Smooth muscle cell (in vitro differentiated cells): ENCODE results near the gene GUCY2D. TPM values are rescaled to one million over a fixed set of nuclear protein-coding genes. Genes with fewer than 3 reads are reported as not detected.

Experiments
- DNase-seq: peaks from one replicate; lab custom pipeline; 2025; ENCODE audit not compliant: unreplicated experiment; lab: John Stamatoyannopoulos, UW
- H2AFZ ChIP-seq: fragments of 200-600 bp; sonication (generic); 2 replicates; pipeline ENCODE4 v1.6.0; 2016; ENCODE audit warnings: antibody characterized with exemption, low read depth, mild to moderate bottlenecking
- H3F3A ChIP-seq: fragments of 200-600 bp; sonication (generic); 2 replicates; pipeline ENCODE4 v1.6.0; 2017; ENCODE audit warnings: antibody characterized with exemption, low read depth
- H3K27ac ChIP-seq: fragments of 200-600 bp; sonication (generic); 2 replicates; pipeline ENCODE4 v1.5.1; 2016; ENCODE audit warnings: low read depth, mild to moderate bottlenecking
- H3K27me3 ChIP-seq: fragments of 200-600 bp; sonication (generic); 2 replicates; pipeline ENCODE4 v1.6.1; 2016; ENCODE audit warnings: low read depth, mild to moderate bottlenecking
- H3K36me3 ChIP-seq: fragments of 200-600 bp; sonication (generic); 2 replicates; pipeline ENCODE4 v1.5.1; 2016; ENCODE audit warnings: low read depth
- H3K4me1 ChIP-seq: fragments of 200-600 bp; sonication (generic); 2 replicates; pipeline ENCODE4 v1.5.1; 2016; ENCODE audit warnings: low read depth
- H3K4me2 ChIP-seq: fragments of 200-600 bp; sonication (generic); 2 replicates; pipeline ENCODE4 v1.6.0; 2016; ENCODE audit warnings: mild to moderate bottlenecking
- H3K4me3 ChIP-seq: fragments of 200-600 bp; sonication (generic); 2 replicates; pipeline ENCODE4 v1.5.1; 2016; ENCODE audit warnings: mild to moderate bottlenecking
- H3K79me2 ChIP-seq: fragments of 200-600 bp; sonication (generic); 2 replicates; pipeline ENCODE4 v1.6.0; 2016; ENCODE audit warnings: low read depth, mild to moderate bottlenecking
- H3K9ac ChIP-seq: fragments of 200-600 bp; sonication (generic); 2 replicates; pipeline ENCODE4 v1.6.0; 2016; ENCODE audit warnings: low read depth
- H3K9me3 ChIP-seq: fragments of 200-600 bp; sonication (generic); replicated peaks from 2 replicates; pipeline ENCODE4 v1.5.1; 2016; ENCODE audit warnings: low read depth
- H4K20me1 ChIP-seq: fragments of 200-600 bp; sonication (generic); 2 replicates; pipeline ENCODE4 v1.6.0; 2016; ENCODE audit warnings: low read depth
- CTCF ChIP-seq: fragments of 200-600 bp; sonication (generic); IDR thresholded peaks from 2 replicates; pipeline ENCODE4 v1.5.1; 2017; ENCODE audit warnings: borderline replicate concordance, mild to moderate bottlenecking, antibody characterized with exemption; ENCODE audit not compliant: insufficient read depth, poor library complexity, severe bottlenecking
- WGBS: methylation state at CpG from one replicate; pipeline ENCODE4 v1.1.7; 2016; ENCODE audit warnings: low lambda C conversion rate; 5-methylcytosine and 5-hydroxymethylcytosine counted together
- polyA plus RNA-seq: library from polyadenylated mRNA; unstranded; fragments of >200 nt; fragmentation: Nextera tagmentation; extraction: Ambion mirVana; gene quantifications from 2 replicates; pipeline ENCODE4 v1.2.1, GENCODE V29; 2016
- total RNA-seq: library from RNA; depleted of rRNA; stranded (reverse); fragments of >200 nt; gene quantifications from 2 replicates; pipeline ENCODE4 v1.2.3, GENCODE V29; 2014

Gene GUCY2D
- total and polyA plus RNA-seq, 2 experiments from 2014 or later, result 0.57 TPM; not detected in 1

- Histone ChIP-seq H3K9ac (no peak overlapping the region), H3F3A (no peaks in the 10 kb centered on the region), H3K4me2 (no peak overlapping the region), H3K4me1 (peaks cover 3% of the 10 kb centered on the region), H3K79me2 (no peaks in the 10 kb centered on the region), H4K20me1 (no peaks in the 10 kb centered on the region), H3K27me3 (peaks cover 9% of the 10 kb centered on the region), H3K27ac (no peak overlapping the region), H3K36me3 (no peaks in the 10 kb centered on the region), H3K4me3 (no peak overlapping the region), H3K9me3 (no peaks in the 10 kb centered on the region), H2AFZ (no peak overlapping the region)
- TF ChIP-seq CTCF, result no peak
- WGBS, result 93% methylated on average over 17 of the region's 17 CpGs
- DNase-seq, result no peak
Observed at GRCh38 chr17:8012996-8013640, 10.7 kb downstream of the GUCY2D start.

GRCh38 chr17:8013731-8014557 is 11.5 kb downstream of the GUCY2D start:
- Histone ChIP-seq H3K4me1 (peaks cover 9% of the 10 kb centered on the region), H3K4me2 (no peak overlapping the region), H3K27ac (no peak overlapping the region), H3K27me3 (peaks cover 9% of the 10 kb centered on the region), H3K4me3 (no peak overlapping the region), H2AFZ (no peak overlapping the region), H3K9me3 (no peaks in the 10 kb centered on the region), H3K36me3 (no peaks in the 10 kb centered on the region), H3K79me2 (no peaks in the 10 kb centered on the region), H3K9ac (no peak overlapping the region), H3F3A (no peaks in the 10 kb centered on the region), H4K20me1 (no peaks in the 10 kb centered on the region)
- no peak for DNase-seq
- no peak for TF ChIP-seq CTCF
- 87% methylated on average over 12 of the region's 12 CpGs for WGBS

DNA sequence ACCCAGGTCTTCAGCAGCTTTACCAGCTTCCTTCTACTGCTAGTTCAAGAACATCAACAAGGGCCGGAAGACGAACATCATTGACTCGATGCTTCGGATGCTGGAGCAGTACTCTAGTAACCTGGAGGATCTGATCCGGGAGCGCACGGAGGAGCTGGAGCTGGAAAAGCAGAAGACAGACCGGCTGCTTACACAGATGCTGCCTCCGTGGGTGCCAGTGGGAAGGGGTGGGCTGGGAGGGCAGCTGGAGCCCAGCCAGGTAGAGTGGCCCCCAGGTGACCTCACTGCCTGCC is 12.1 kb downstream of the GUCY2D start:
- Histone ChIP-seq H3K9ac (no peak overlapping the region), H3K9me3 (no peaks in the 10 kb centered on the region), H4K20me1 (no peaks in the 10 kb centered on the region), H3K79me2 (no peaks in the 10 kb centered on the region), H3K27me3 (peaks cover 9% of the 10 kb centered on the region), H3F3A (no peaks in the 10 kb centered on the region), H2AFZ (no peak overlapping the region), H3K36me3 (no peaks in the 10 kb centered on the region), H3K4me3 (no peak overlapping the region), H3K27ac (no peak overlapping the region), H3K4me2 (no peak overlapping the region), H3K4me1 (peaks cover 14% of the 10 kb centered on the region)
- WGBS, result 89% methylated on average over 9 of the region's 9 CpGs
- DNase-seq, result no peak
- no peak for TF ChIP-seq CTCF
